SU-DHL-6 (cell line): ENCODE data around the gene TPST1.
"Not testable (repeated sequence)": the region's sequence is repeated elsewhere in the genome, so short reads cannot be mapped to it uniquely, and the experiment has no call there.

Experiments used
- H2AFZ ChIP-seq: fragments of 200-600 bp; sonication (generic); 2 replicates; pipeline ENCODE4 v1.6.1; 2014; ENCODE audit warnings: low read depth, mild to moderate bottlenecking, moderate library complexity, mixed read lengths, antibody characterized with exemption, low read length; ENCODE audit not compliant: severe bottlenecking
- H3F3A ChIP-seq: fragments of 200-600 bp; shearing (Covaris generic); 2 replicates; pipeline ENCODE4 v1.6.0; 2016; ENCODE audit warnings: antibody characterized with exemption, mild to moderate bottlenecking; ENCODE audit not compliant: insufficient read depth
- H3K27ac ChIP-seq: fragments of 200-600 bp; sonication (generic); 2 replicates; pipeline ENCODE4 v1.5.1; 2016; ENCODE audit warnings: low read depth, mild to moderate bottlenecking, low read length, moderate library complexity, mixed read lengths
- H3K27me3 ChIP-seq: fragments of 200-600 bp; sonication (generic), shearing (Covaris generic); 2 replicates; pipeline ENCODE4 v1.6.0; 2014; ENCODE audit warnings: mild to moderate bottlenecking, low read length
- H3K36me3 ChIP-seq: fragments of 200-600 bp; sonication (generic); 2 replicates; pipeline ENCODE4 v1.6.1; 2014; ENCODE audit warnings: mild to moderate bottlenecking, low read length, mixed read lengths
- H3K4me2 ChIP-seq: fragments of 300-600, 200-600 bp; shearing (Covaris generic), sonication (generic); 2 replicates; pipeline ENCODE4 v1.6.0; 2014; ENCODE audit warnings: low read length, low read depth, mild to moderate bottlenecking; ENCODE audit not compliant: poor library complexity, severe bottlenecking
- H3K4me3 ChIP-seq: fragments of 200-600 bp; sonication (generic); 2 replicates; pipeline ENCODE4 v1.5.1; 2014; ENCODE audit warnings: antibody characterized with exemption, low read length, mild to moderate bottlenecking, mixed read lengths; ENCODE audit not compliant: insufficient read depth, poor library complexity, severe bottlenecking
- H3K79me2 ChIP-seq: fragments of 200-600 bp; sonication (generic); 2 replicates; pipeline ENCODE4 v1.6.1; 2014; ENCODE audit warnings: mild to moderate bottlenecking, low read length, moderate library complexity; ENCODE audit not compliant: insufficient read depth
- H3K9ac ChIP-seq: fragments of 200-600 bp; sonication (generic); 2 replicates; pipeline ENCODE4 v1.7.0; 2014; ENCODE audit warnings: mild to moderate bottlenecking, low read length
- H3K9me2 ChIP-seq: fragments of 200-600 bp; sonication (generic); replicated peaks from 2 replicates; pipeline ENCODE4 v1.6.1; 2014; ENCODE audit warnings: low read length; ENCODE audit not compliant: insufficient read depth
- H3K9me3 ChIP-seq: fragments of 200-600 bp; sonication (generic); 2 replicates; pipeline ENCODE4 v1.6.1; 2014; ENCODE audit warnings: low read length, mixed read lengths; ENCODE audit not compliant: insufficient read depth
- H4K20me1 ChIP-seq: fragments of 200-600 bp; sonication (generic); 2 replicates; pipeline ENCODE4 v1.6.1; 2014; ENCODE audit warnings: low read depth, mild to moderate bottlenecking, antibody characterized with exemption, low read length, moderate library complexity, mixed read lengths
- CTCF ChIP-seq: fragments of 200-600 bp; sonication (generic); IDR thresholded peaks from one replicate; pipeline ENCODE4 v1.5.1; 2017; ENCODE audit warnings: antibody characterized with exemption, mild to moderate bottlenecking, low read length, moderate library complexity; ENCODE audit not compliant: insufficient read depth, poor library complexity, severe bottlenecking
- EZH2phosphoT487 ChIP-seq: fragments of 200-600 bp; sonication (generic), shearing (Covaris generic); conservative IDR thresholded peaks from 2 replicates; pipeline ENCODE4 v1.6.1; 2018; ENCODE audit warnings: mild to moderate bottlenecking, antibody characterized with exemption, low read length, moderate library complexity, mixed read lengths

TPST1 gene

GRCh38 chr7:66173856-66174255 is 31.3 kb upstream of the TPST1 start:
- H3K9me2 ChIP-seq, result no peaks in the 10 kb centered on the region
- no peak overlapping the region for H3K4me3 ChIP-seq
- no peak overlapping the region for H3K9ac ChIP-seq
- H3F3A ChIP-seq, result no peaks in the 10 kb centered on the region
- no peaks in the 10 kb centered on the region for H4K20me1 ChIP-seq
- no peak for TF ChIP-seq CTCF
- no peak for TF ChIP-seq EZH2phosphoT487
- no peaks in the 10 kb centered on the region for H3K36me3 ChIP-seq
- no peaks in the 10 kb centered on the region for H3K79me2 ChIP-seq
- H3K27ac ChIP-seq, result no peak overlapping the region
- no peaks in the 10 kb centered on the region for H3K27me3 ChIP-seq
- no peak overlapping the region for H2AFZ ChIP-seq
- H3K9me3 ChIP-seq, result no peaks in the 10 kb centered on the region
- no peak overlapping the region for H3K4me2 ChIP-seq

- not testable (repeated sequence) for H3K9ac ChIP-seq, H4K20me1 ChIP-seq, H3K9me2 ChIP-seq, H3K27ac ChIP-seq, H3K27me3 ChIP-seq, H3K79me2 ChIP-seq, H3K9me3 ChIP-seq, H2AFZ ChIP-seq, H3F3A ChIP-seq, H3K4me3 ChIP-seq, H3K4me2 ChIP-seq, H3K36me3 ChIP-seq
These were observed 30.1 kb upstream of the TPST1 start for GRCh38 chr7:66175006-66175405.

GRCh38 chr7:66176914-66177313 is 28.2 kb upstream of the TPST1 start:
- H3K4me3 ChIP-seq, result no peak overlapping the region
- no peaks in the 10 kb centered on the region for H3K79me2 ChIP-seq
- H3K27me3 ChIP-seq, result no peaks in the 10 kb centered on the region
- H3K27ac ChIP-seq, result no peak overlapping the region
- TF ChIP-seq CTCF (no peak), EZH2phosphoT487 (no peak)
- H3K36me3 ChIP-seq, result no peaks in the 10 kb centered on the region
- no peak overlapping the region for H3K4me2 ChIP-seq
- no peaks in the 10 kb centered on the region for H3K9me2 ChIP-seq
- no peaks in the 10 kb centered on the region for H3K9me3 ChIP-seq
- no peak overlapping the region for H2AFZ ChIP-seq
- no peak overlapping the region for H3K9ac ChIP-seq
- no peaks in the 10 kb centered on the region for H3F3A ChIP-seq
- no peaks in the 10 kb centered on the region for H4K20me1 ChIP-seq

- Histone ChIP-seq H4K20me1 (no peaks in the 10 kb centered on the region), H2AFZ (no peak overlapping the region), H3K27ac (no peak overlapping the region), H3F3A (no peaks in the 10 kb centered on the region), H3K79me2 (no peaks in the 10 kb centered on the region), H3K27me3 (no peaks in the 10 kb centered on the region), H3K36me3 (no peaks in the 10 kb centered on the region), H3K9me2 (no peaks in the 10 kb centered on the region), H3K9me3 (no peaks in the 10 kb centered on the region), H3K4me3 (no peak overlapping the region), H3K9ac (no peak overlapping the region), H3K4me2 (no peak overlapping the region)
- no peak for TF ChIP-seq EZH2phosphoT487
- no peak for TF ChIP-seq CTCF
These were observed 26.9 kb upstream of the TPST1 start for GRCh38 chr7:66178258-66178657.
